PC-9 (cell line): Measurements from ENCODE around the gene KCNJ14. TPM values are rescaled to one million over a fixed set of nuclear protein-coding genes. Genes with fewer than 3 reads are reported as not detected.

ENCODE experiments used
- BruUV-seq: library from RNA; stranded (reverse); fragments of 400-500 nt; replicated peaks from 2 replicates; lab custom pipeline; 2021; lab: Mats Ljungman, UMichigan
- CTCF ChIA-PET: fragments of 300-600 bp; sonication (Branson Sonifier 250); formaldehyde crosslinking; loops from one replicate; lab custom pipeline; 2022; ENCODE audit warnings: antibody characterized with exemption; lab: Charles Lee
- POLR2A ChIA-PET: fragments of 300-600 bp; sonication (Branson Sonifier 250); formaldehyde crosslinking; loops from one replicate; lab custom pipeline; 2022; ENCODE audit warnings: antibody characterized with exemption; ENCODE audit not compliant: unreplicated experiment; lab: Charles Lee
- DNase-seq, 2 experiments: peaks; one replicate each; pipeline versions ENCODE4 v3.0.0 to v3.0.0-alpha.2; 2015 to 2022; ENCODE audit warnings: mixed read lengths in 1 of 2
- H2AFZ ChIP-seq: fragments of 200-600 bp; sonication (generic); 2 replicates; pipeline ENCODE4 v1.8.1; 2017; ENCODE audit warnings: antibody characterized with exemption
- H3F3A ChIP-seq: fragments of 200-600 bp; sonication (generic); 2 replicates; pipeline ENCODE4 v1.8.1; 2017; ENCODE audit warnings: antibody characterized with exemption, mild to moderate bottlenecking, low read depth; ENCODE audit not compliant: insufficient read depth
- H3K27ac ChIP-seq: fragments of 200-600 bp; sonication (generic); 2 replicates; pipeline ENCODE4 v1.6.1; 2016; ENCODE audit warnings: mixed run types
- H3K27me3 ChIP-seq: fragments of 200-600 bp; sonication (generic); 2 replicates; pipeline ENCODE4 v1.6.1; 2016; ENCODE audit warnings: low read depth, mixed run types; ENCODE audit not compliant: insufficient read depth
- H3K36me3 ChIP-seq: fragments of 200-600 bp; sonication (generic); 2 replicates; pipeline ENCODE4 v1.6.1; 2016; ENCODE audit warnings: low read depth, mixed run types
- H3K4me1 ChIP-seq: fragments of 200-600 bp; sonication (generic); replicated peaks from 2 replicates; pipeline ENCODE4 v1.6.1; 2016; ENCODE audit warnings: mixed run types; ENCODE audit not compliant: insufficient read depth
- H3K4me2 ChIP-seq: fragments of 200-600 bp; sonication (generic); 2 replicates; pipeline ENCODE4 v1.6.1; 2017; ENCODE audit warnings: mixed run types
- H3K4me3 ChIP-seq: fragments of 200-600 bp; sonication (generic); 2 replicates; pipeline ENCODE4 v1.6.1; 2016; ENCODE audit warnings: mixed run types
- H3K79me2 ChIP-seq: fragments of 200-600 bp; sonication (generic); 2 replicates; pipeline ENCODE4 v1.6.1; 2017; ENCODE audit warnings: low read depth, mixed run types
- H3K9me2 ChIP-seq: fragments of 200-600 bp; sonication (generic); 2 replicates; pipeline ENCODE4 v1.8.1; 2017; ENCODE audit warnings: mild to moderate bottlenecking; ENCODE audit not compliant: insufficient read depth
- H3K9me3 ChIP-seq: fragments of 200-600 bp; sonication (generic); 2 replicates; pipeline ENCODE4 v1.8.1; 2016; ENCODE audit warnings: low read depth; ENCODE audit not compliant: insufficient read depth
- H4K20me1 ChIP-seq: fragments of 200-600 bp; sonication (generic); 2 replicates; pipeline ENCODE4 v1.8.1; 2017; ENCODE audit not compliant: insufficient read depth
- CTCF ChIP-seq: fragments of 200-600 bp; sonication (generic); conservative IDR thresholded peaks from 2 replicates; pipeline ENCODE4 v1.6.1; 2017; ENCODE audit warnings: mixed run types, antibody characterized with exemption, mild to moderate bottlenecking, moderate library complexity
- EZH2 ChIP-seq: fragments of 200-600 bp; sonication (generic); IDR thresholded peaks from 2 replicates; pipeline ENCODE4 v1.8.0; 2017; ENCODE audit warnings: antibody characterized with exemption, low read depth
- intact Hi-C: fragments of 100-400 bp; cut with micrococcal nuclease; formaldehyde crosslinking; loops from one replicate; pipeline ENCODE4 v1.10.0; 2022; ENCODE audit not compliant: unreplicated experiment
- total RNA-seq: library from RNA; stranded (reverse); gene quantifications from 2 replicates; pipeline ENCODE4 v1.2.3, GENCODE V29; 2021

Gene KCNJ14
- total RNA-seq, 1 experiment from 2014 or later = 5.4 TPM

DNA sequence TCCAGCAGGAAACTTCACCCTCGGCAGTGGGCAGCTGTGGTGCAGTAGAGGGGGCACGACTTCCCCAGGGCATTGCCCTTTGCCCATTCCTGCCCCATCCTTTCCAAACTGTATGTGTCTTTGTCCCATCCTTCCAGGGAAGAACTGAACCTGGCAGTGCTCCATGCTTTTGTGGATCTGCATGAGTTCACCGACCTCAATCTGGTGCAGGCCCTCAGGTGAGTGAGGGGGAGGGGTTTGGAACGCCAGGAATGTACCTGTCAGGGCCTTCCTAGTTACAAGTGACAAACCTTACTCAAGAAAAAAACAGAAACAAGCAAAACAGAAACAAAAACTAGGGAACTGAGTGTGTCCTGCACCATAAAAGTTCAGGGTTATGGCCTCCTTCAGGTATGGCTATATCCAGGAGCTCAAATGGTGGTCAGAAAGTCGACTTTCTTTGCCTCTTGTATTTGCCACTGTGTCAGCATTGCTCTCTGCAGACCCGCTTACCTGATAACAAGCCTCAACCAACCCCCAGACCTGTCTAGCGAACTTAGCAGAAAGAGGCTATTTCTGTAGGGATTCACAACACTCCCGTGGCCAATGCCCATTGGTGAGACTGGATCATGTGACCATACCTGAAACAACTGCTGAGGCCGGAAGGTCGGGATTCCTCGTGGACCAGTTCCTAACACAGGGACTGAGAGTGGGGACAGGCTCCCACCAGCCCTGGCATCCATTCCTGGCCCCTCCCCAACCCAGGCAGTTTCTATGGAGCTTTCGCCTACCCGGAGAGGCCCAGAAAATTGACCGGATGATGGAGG is 18.0 kb downstream of the KCNJ14 start:
- Histone ChIP-seq H3K4me3 (no peak overlapping the region), H3K4me2 (no peak overlapping the region), H2AFZ (no peak overlapping the region), H3K27me3 (no peaks in the 10 kb centered on the region), H3K4me1 (peaks cover 7% of the 10 kb centered on the region), H3F3A (peaks cover 31% of the 10 kb centered on the region; the same call in 1 of the 2 replicates), H3K9me3 (no peaks in the 10 kb centered on the region), H3K36me3 (peaks cover 34% of the 10 kb centered on the region), H3K9me2 (no peaks in the 10 kb centered on the region), H3K79me2 (peaks cover 26% of the 10 kb centered on the region), H4K20me1 (peaks cover 55% of the 10 kb centered on the region), H3K27ac (no peak overlapping the region)
- ChIA-PET CTCF (no interaction called here), POLR2A (no interaction called here)
- intact Hi-C loops = no loop called here
- BruUV-seq = no TSS peak
- peak in 1 of 2 experiments; percentile 60 for DNase-seq
- TF ChIP-seq CTCF (no peak), EZH2 (no peak)

DNA sequence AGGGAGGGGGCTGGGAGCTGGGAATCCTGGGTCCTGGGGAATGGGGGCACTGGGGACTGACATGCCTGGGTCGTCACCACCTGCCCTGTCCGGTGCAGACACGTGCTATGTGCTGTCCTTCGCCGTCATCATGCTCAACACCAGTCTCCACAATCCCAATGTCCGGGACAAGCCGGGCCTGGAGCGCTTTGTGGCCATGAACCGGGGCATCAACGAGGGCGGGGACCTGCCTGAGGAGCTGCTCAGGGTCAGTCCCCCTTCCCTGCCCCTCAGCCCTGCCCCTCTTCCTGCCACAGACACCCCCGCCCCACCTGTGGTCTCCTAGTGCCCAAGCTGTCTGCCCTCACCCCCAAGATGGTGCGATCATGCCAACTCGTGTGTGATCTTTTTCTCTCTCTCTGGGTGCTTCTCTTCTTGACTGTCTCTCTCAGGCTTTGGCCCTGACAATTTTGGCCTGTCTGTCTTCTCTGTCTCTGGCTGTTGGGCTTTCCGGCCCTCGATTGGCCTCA is 18.8 kb downstream of the KCNJ14 start:
- no peaks in the 10 kb centered on the region for H3K27me3 ChIP-seq
- H3K4me3 ChIP-seq = no peak overlapping the region
- H3K9me2 ChIP-seq = no peaks in the 10 kb centered on the region
- ChIA-PET CTCF (no interaction called here), POLR2A (no interaction called here)
- H3K36me3 ChIP-seq = peaks cover 35% of the 10 kb centered on the region
- no peak overlapping the region for H2AFZ ChIP-seq
- no peak overlapping the region for H3K4me2 ChIP-seq
- no peak overlapping the region for H3K27ac ChIP-seq
- peaks cover 6% of the 10 kb centered on the region; the same call in 1 of the 2 replicates for H3K4me1 ChIP-seq
- peaks cover 58% of the 10 kb centered on the region for H4K20me1 ChIP-seq
- peaks cover 26% of the 10 kb centered on the region for H3K79me2 ChIP-seq
- TF ChIP-seq CTCF (no peak), EZH2 (no peak)
- DNase-seq = no peak
- H3K9me3 ChIP-seq = no peaks in the 10 kb centered on the region
- peaks cover 30% of the 10 kb centered on the region; the same call in 1 of the 2 replicates for H3F3A ChIP-seq
- no TSS peak for BruUV-seq
- intact Hi-C loops = no loop called here

- TF ChIP-seq CTCF (no peak), EZH2 (no peak)
- H3K4me3 ChIP-seq = no peak overlapping the region
- no TSS peak for BruUV-seq
- no peaks in the 10 kb centered on the region for H3K9me2 ChIP-seq
- peaks cover 38% of the 10 kb centered on the region; the same call in 1 of the 2 replicates for H3F3A ChIP-seq
- H3K79me2 ChIP-seq = peaks cover 17% of the 10 kb centered on the region
- no peaks in the 10 kb centered on the region for H3K27me3 ChIP-seq
- H3K36me3 ChIP-seq = peaks cover 34% of the 10 kb centered on the region
- H3K9me3 ChIP-seq = no peaks in the 10 kb centered on the region
- no peak overlapping the region for H3K4me2 ChIP-seq
- ChIA-PET POLR2A (no interaction called here), CTCF (no interaction called here)
- no peak overlapping the region for H3K27ac ChIP-seq
- H2AFZ ChIP-seq = no peak overlapping the region
- intact Hi-C loops = no loop called here
- peaks cover under 1% of the 10 kb centered on the region; the same call in 1 of the 2 replicates for H3K4me1 ChIP-seq
- DNase-seq = no peak
- H4K20me1 ChIP-seq = peaks cover 51% of the 10 kb centered on the region
Observed at GRCh38 chr19:48475369-48476068, 20.1 kb downstream of the KCNJ14 start.
